ENCODE results near the gene OGT.
"Not testable (repeated sequence)": the region's sequence is repeated elsewhere in the genome, so short reads cannot be mapped to it uniquely, and the experiment has no call there.

OGT gene

DNA sequence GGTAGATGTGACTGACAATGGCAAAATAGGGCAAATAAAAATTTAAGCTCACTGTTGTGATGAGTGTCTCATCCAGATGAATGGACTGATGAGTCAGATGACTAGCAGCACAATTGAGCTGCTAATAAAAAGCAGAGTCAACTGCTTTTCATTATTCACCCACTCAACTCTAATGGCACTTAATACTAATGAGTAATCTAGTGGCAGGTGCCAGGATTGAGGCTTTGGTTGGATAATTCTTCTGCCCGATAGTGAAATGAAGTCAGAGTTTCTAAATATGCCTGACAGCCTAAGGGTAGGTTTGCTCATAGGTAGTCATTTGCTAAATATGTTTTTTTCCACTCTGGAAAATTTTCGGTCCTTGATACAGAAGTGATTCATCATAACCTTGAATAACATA, 10.4 kb downstream of the OGT start:
- DNase-seq (ENCODE audit: low read depth, low spot score): no peak
- H3K36me3 ChIP-seq (ENCODE audit: insufficient read depth, low read length): peaks cover 62% of the 10 kb centered on the region
- no peak for TF ChIP-seq POLR2AphosphoS5 (IDR thresholded peaks at IDR 0.05; ENCODE audit: borderline replicate concordance, low read depth, low read length)
- TF ChIP-seq EZH2 (IDR thresholded peaks at IDR 0.05): no peak
- no peak for TF ChIP-seq FOXP2 (optimal IDR thresholded peaks at IDR 0.05; ENCODE audit: control extremely low read depth, extremely low read length, insufficient read depth)

GRCh38 chrX:71545364-71545763, 12.5 kb downstream of the OGT start:
- Histone ChIP-seq H3K9ac (ENCODE audit: insufficient read length) (no peak overlapping the region), H3K4me3 (no peak overlapping the region), H3K9me3 (ENCODE audit: low read depth, low read length) (no peaks in the 10 kb centered on the region), H3K36me3 (ENCODE audit: insufficient read depth, low read length) (peaks cover 53% of the 10 kb centered on the region), H3K27ac (no peak overlapping the region)
- no peak for DNase-seq (ENCODE audit: low read depth, low spot score)
- TF ChIP-seq EZH2 (IDR thresholded peaks at IDR 0.05) (no peak), FOXP2 (optimal IDR thresholded peaks at IDR 0.05; ENCODE audit: control extremely low read depth, extremely low read length, insufficient read depth) (no peak), POLR2AphosphoS5 (IDR thresholded peaks at IDR 0.05; ENCODE audit: borderline replicate concordance, low read depth, low read length) (no peak)

More for the DNA sequence above, 10.4 kb downstream of the OGT start:
- Histone ChIP-seq H3K4me3 (no peak overlapping the region), H3K9me3 (ENCODE audit: low read depth, low read length) (no peaks in the 10 kb centered on the region), H3K9ac (ENCODE audit: insufficient read length) (no peak overlapping the region), H3K27ac (no peak overlapping the region)

GRCh38 chrX:71546879-71547278, 14.0 kb downstream of the OGT start:
- TF ChIP-seq POLR2AphosphoS5 (IDR thresholded peaks at IDR 0.05; ENCODE audit: borderline replicate concordance, low read depth, low read length): no peak
- TF ChIP-seq FOXP2 (optimal IDR thresholded peaks at IDR 0.05; ENCODE audit: control extremely low read depth, extremely low read length, insufficient read depth): no peak
- TF ChIP-seq EZH2 (IDR thresholded peaks at IDR 0.05): no peak
- Histone ChIP-seq H3K36me3 (ENCODE audit: insufficient read depth, low read length) (peaks cover 61% of the 10 kb centered on the region), H3K9ac (ENCODE audit: insufficient read length) (no peak overlapping the region), H3K9me3 (ENCODE audit: low read depth, low read length) (no peaks in the 10 kb centered on the region), H3K27ac (no peak overlapping the region), H3K4me3 (no peak overlapping the region)
- no peak for DNase-seq (ENCODE audit: low read depth, low spot score)

DNA sequence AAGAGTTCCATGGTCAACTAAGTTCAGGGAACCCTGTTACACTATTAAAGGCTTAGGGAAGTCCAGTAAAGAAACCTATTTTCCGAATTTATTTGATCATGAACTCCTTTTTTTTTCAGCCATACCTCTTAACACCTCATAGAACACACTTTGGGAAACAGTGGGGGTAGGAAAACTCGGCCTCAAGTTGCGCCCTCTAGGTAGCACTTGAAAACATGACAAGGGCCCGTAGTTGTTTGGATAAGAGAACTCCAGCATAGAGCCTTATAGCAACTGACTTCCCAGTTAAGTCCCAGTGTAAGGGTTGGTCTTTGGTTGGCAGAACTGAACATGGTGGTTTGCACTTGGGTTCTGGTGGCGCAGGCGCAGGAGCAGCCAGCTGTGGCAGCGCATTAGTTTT, 14.4 kb downstream of the OGT start:
- DNase-seq (ENCODE audit: low read depth, low spot score): no peak
- H3K9ac ChIP-seq (ENCODE audit: insufficient read length): no peak overlapping the region
- no peaks in the 10 kb centered on the region for H3K9me3 ChIP-seq (ENCODE audit: low read depth, low read length)
- no peak for TF ChIP-seq EZH2 (IDR thresholded peaks at IDR 0.05)
- TF ChIP-seq FOXP2 (optimal IDR thresholded peaks at IDR 0.05; ENCODE audit: control extremely low read depth, extremely low read length, insufficient read depth): no peak
- H3K36me3 ChIP-seq (ENCODE audit: insufficient read depth, low read length): peaks cover 63% of the 10 kb centered on the region
- H3K4me3 ChIP-seq: no peak overlapping the region
- H3K27ac ChIP-seq: no peak overlapping the region

DNA sequence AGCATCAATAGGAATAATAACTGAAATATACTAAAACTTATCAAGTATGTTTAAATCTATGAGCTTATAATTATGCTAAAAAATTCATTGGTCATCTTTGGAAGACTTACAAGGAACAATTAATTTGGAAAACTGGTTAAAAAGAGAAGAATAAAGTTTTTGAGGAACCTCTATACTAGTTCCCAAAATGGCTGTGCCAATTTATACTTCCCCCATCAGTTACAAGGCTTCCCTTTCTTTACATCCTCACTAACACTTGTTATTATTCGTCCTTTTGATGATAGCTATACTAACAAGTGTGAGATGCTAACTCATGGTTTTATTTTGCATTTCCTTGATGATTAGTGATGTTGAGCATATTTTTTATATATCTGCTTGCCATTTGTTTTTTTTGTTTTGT, 17.1 kb downstream of the OGT start:
- TF ChIP-seq POLR2AphosphoS5 (IDR thresholded peaks at IDR 0.05; ENCODE audit: borderline replicate concordance, low read depth, low read length) (no peak), FOXP2 (optimal IDR thresholded peaks at IDR 0.05; ENCODE audit: control extremely low read depth, extremely low read length, insufficient read depth) (no peak), EZH2 (IDR thresholded peaks at IDR 0.05) (no peak)
- H3K27ac ChIP-seq: no peak overlapping the region
- H3K9ac ChIP-seq (ENCODE audit: insufficient read length): no peak overlapping the region
- H3K4me3 ChIP-seq: no peak overlapping the region
- H3K36me3 ChIP-seq (ENCODE audit: insufficient read depth, low read length): peaks cover 70% of the 10 kb centered on the region
- H3K9me3 ChIP-seq (ENCODE audit: low read depth, low read length): no peaks in the 10 kb centered on the region
- no peak for DNase-seq (ENCODE audit: low read depth, low spot score)

DNA sequence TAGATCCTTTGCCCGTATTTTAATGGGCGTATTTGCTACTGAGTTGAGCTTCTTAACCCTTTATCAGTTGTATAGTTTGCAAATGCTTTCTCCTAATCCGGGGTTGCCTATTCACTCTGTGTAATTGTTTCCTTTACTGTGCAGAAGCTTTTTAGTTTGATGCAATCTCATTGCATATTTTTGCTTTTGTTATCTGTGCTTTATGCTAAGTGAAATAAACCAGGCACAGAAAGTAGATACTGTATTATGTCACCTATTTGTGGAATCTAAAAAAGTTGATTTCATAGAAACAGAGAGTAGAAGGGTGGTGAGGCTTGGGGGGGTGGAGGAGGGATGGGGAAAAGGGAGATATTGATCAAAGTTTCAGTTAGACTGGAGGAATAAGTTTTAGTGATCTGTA, 17.7 kb downstream of the OGT start:
- no peak overlapping the region for H3K27ac ChIP-seq
- peaks cover 72% of the 10 kb centered on the region for H3K36me3 ChIP-seq (ENCODE audit: insufficient read depth, low read length)
- TF ChIP-seq FOXP2 (optimal IDR thresholded peaks at IDR 0.05; ENCODE audit: control extremely low read depth, extremely low read length, insufficient read depth) (no peak), EZH2 (IDR thresholded peaks at IDR 0.05) (no peak), POLR2AphosphoS5 (IDR thresholded peaks at IDR 0.05; ENCODE audit: borderline replicate concordance, low read depth, low read length) (no peak)

DNA sequence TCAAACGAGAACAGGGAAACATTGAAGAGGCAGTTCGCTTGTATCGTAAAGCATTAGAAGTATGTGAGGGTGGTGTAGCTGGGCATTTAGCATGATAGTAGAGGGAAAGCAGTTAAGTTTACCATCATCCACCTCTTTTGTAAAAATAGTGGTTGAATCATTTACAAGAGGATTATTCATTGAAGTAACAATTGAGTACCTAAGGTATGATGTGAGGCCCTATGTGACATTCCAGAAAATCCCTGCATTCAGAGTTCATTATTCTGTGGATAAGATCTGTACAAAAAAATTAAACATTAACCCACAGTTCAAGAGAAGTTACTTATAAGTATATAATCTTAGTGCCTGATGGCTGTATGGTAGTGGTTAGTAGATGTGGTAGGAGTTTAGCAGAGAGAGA, 23.1 kb downstream of the OGT start:
- peaks cover 74% of the 10 kb centered on the region for H3K36me3 ChIP-seq (ENCODE audit: insufficient read depth, low read length)
- H3K9me3 ChIP-seq (ENCODE audit: low read depth, low read length): no peaks in the 10 kb centered on the region
- no peak overlapping the region for H3K4me3 ChIP-seq
- no peak overlapping the region for H3K27ac ChIP-seq
- H3K9ac ChIP-seq (ENCODE audit: insufficient read length): no peak overlapping the region
- no peak for DNase-seq (ENCODE audit: low read depth, low spot score)
- TF ChIP-seq POLR2AphosphoS5 (IDR thresholded peaks at IDR 0.05; ENCODE audit: borderline replicate concordance, low read depth, low read length) (no peak), EZH2 (IDR thresholded peaks at IDR 0.05) (no peak), FOXP2 (optimal IDR thresholded peaks at IDR 0.05; ENCODE audit: control extremely low read depth, extremely low read length, insufficient read depth) (no peak)

More for the DNA sequence above, 17.7 kb downstream of the OGT start:
- no peak overlapping the region for H3K4me3 ChIP-seq
- H3K9me3 ChIP-seq (ENCODE audit: low read depth, low read length): no peaks in the 10 kb centered on the region
- no peak for DNase-seq (ENCODE audit: low read depth, low spot score)
- no peak overlapping the region for H3K9ac ChIP-seq (ENCODE audit: insufficient read length)

DNA sequence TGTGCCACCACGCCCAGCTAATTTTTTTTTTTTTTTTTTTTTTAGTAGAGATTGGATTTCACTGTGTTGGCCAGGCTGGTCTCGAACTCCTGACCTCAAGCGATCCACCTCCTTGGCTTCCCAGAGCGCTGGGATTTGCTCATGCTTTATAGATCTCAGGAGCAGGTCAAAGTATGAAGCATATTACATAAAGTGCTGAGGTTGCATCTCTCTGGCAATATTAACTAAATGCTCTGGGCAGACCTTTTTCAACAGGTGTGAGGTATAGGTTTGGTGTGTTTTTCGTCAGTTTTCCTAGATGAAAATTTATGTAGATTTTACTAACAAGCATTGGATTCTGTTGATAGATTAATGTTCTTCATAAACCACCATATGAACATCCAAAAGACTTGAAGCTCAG, 26.0 kb downstream of the OGT start:
- Histone ChIP-seq H3K36me3 (ENCODE audit: insufficient read depth, low read length) (peaks cover 87% of the 10 kb centered on the region), H3K4me3 (no peak overlapping the region), H3K27ac (no peak overlapping the region), H3K9me3 (ENCODE audit: low read depth, low read length) (no peaks in the 10 kb centered on the region), H3K9ac (ENCODE audit: insufficient read length) (no peak overlapping the region)
- TF ChIP-seq EZH2 (IDR thresholded peaks at IDR 0.05): no peak
- TF ChIP-seq FOXP2 (optimal IDR thresholded peaks at IDR 0.05; ENCODE audit: control extremely low read depth, extremely low read length, insufficient read depth): no peak
- TF ChIP-seq POLR2AphosphoS5 (IDR thresholded peaks at IDR 0.05; ENCODE audit: borderline replicate concordance, low read depth, low read length): no peak
- no peak for DNase-seq (ENCODE audit: low read depth, low spot score)

- not testable (repeated sequence) for H3K27ac ChIP-seq; H3K9me3 ChIP-seq (ENCODE audit: low read depth, low read length); H3K4me3 ChIP-seq; DNase-seq (ENCODE audit: low read depth, low spot score); H3K9ac ChIP-seq (ENCODE audit: insufficient read length)
- peaks cover 87% of the 10 kb centered on the region for H3K36me3 ChIP-seq (ENCODE audit: insufficient read depth, low read length)
Measured at GRCh38 chrX:71559773-71560172, 26.9 kb downstream of the OGT start.

Measured in SK-N-MC (cell line).